NK-92 treated with Interleukin-12 subunit alpha and Interleukin-12 subunit beta, amount 100 ng/mL, for 24 hours (cell line): ENCODE measurements around the gene KANSL1.
"Not testable (repeated sequence)": the region's sequence is repeated elsewhere in the genome, so short reads cannot be mapped to it uniquely, and the experiment has no call there.

Experiments
- DNase-seq: peaks from one replicate; lab custom pipeline; 2025; lab: John Stamatoyannopoulos, UW

The KANSL1 gene

DNA sequence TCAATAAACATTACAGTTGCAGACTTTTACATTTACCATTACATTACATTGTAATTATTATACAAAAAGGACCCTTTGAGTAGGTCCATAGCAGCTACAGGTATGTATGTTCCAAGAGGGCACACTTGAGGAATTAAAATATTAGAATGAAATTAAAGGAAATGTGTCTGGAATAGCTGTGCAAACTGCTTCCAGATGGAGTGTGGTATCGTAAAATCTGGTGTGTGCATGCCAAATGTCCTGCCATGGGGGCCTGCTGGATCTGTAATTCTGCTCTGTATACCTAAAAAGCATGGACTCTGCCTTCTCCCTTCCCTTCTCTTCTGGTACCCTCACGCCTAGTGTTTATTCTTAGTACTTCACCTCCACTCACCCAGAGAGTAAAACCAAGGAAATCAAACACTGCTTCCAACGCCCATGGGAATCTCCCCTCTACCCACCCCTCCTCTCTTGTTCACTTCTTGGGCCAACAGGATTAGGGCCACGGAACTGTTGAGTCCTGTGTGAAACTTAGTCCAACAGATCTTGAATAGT, 155.4 kb downstream of the KANSL1 start:
- DNase-seq: no peak

DNA sequence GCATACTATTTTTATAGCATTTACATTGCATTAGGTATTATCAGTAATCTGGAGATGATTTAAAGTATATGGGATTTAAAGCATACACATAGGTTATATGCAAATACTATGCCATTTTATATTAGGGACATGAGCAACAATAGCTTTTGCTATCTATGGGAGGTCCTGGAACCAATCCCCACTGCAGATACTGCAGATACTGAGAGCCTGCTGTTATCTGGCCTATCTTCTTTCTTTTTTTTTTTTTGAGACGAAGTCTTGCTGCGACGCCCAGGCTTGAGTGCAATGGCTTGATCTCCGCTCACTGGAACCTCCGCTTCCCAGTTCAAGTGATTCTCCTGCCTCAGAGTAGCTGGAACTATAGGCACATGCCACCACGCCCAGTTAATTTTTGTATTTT, 156.7 kb downstream of the KANSL1 start:
- DNase-seq: no peak

DNA sequence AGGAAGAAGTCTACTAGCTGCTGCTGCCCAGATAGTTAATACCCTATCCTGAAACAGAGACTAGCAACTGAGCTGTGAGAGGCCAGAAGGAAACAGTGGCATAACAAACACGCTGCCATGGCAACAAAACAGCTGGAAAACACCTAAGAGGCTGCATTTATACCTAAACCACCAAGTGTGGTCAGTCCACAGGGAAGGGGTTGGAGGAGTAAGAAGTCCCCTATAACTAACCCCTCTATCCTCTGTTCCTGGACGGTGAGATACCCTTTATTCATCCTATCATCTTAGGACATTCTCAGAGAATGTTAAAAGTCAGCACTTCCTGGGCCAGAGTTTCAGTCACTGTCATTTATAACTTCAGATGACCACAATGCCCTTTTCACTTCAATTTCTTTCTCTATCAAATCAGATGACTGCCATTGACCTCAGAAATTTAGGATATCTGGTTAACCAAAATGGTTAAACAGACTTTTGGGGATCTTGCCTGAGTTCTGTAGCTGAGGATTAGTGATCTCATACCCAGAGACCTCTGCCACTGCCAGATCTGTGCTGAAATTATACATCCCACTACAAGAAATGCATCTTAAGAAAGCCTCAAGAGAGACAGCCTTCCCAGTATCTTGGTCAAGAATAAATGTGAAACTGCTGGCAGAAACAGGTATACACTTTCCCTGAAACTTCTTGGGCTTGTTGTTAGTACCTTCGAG, 158.0 kb downstream of the KANSL1 start:
- DNase-seq: no peak

DNA sequence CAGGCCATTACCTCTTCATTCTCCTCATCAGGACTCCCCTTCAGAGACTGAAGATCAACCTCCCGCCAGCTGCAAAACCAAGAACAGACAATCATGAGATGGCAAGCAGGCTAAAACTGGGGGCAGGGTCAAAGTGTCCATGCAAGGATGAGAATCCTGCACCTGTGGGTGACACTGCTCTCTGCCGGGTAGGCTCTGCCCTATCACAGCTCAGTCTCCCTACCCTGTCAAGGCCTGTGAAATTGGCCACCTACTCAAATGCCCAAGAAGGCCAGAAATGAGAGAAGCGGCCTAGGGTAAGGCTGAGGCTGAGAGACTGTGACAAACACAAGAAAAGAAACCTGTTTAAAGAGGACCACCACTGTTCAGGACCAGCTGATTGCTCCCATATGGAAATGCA, 159.8 kb downstream of the KANSL1 start:
- no peak for DNase-seq

DNA sequence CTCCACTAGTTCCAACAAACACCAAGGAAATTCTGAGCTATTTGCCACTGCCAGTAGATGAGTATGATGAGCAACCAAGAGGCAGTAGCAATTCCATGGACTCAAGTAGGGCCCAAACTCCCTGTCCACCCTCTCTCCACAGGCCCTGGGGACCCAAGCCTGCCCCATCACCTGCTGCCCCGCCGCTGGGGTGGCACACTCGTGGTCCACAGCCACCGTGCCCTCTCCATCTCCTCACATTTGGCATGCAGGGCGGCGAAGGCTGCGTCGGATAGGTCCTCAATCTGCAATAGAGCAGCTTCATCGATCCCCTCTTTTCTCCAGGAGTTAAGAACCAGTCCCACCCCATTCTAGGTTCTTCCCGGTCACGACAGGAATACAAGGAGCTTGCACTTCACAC, 160.3 kb downstream of the KANSL1 start:
- no peak for DNase-seq

DNA sequence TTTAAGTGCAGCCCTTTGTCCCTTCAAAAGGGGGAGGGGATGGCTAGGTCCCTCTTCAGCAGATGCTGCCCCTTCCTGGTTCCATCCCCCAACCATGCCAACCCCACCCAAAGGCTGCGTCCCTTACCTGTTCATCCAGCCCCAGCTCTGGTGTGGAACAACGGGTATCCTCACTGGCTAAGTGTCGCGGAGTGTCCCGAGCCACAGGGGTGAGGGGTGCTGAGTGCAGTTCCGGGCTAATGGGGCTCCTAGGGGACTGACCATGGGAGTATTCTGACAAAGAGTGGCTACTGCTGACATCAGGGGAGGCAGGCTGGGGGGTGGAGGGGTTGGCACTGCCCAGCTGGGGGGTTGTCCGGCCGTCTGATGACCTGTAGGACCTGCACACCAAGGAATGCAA, 161.3 kb downstream of the KANSL1 start:
- no peak for DNase-seq

DNA sequence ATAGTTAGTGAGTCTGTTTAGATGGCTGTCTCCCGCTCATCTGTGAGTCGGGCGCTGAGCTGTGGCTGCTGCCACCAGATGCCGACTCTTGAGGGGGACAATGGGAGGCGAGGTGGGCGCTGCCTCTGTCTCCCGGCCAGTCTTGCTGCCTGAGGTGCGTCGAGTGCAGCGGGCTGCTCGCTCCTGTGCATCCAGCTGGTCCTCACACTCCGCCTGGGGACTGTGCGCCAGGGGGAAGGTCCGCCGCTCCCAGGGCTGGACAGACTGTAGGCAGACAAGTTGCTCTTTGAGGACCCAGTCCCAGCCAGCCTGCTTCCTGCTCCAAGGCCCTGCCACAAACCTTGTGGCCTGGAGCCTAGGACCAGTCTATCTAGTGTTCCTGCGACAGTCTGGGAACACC, 161.8 kb downstream of the KANSL1 start:
- DNase-seq: no peak

DNA sequence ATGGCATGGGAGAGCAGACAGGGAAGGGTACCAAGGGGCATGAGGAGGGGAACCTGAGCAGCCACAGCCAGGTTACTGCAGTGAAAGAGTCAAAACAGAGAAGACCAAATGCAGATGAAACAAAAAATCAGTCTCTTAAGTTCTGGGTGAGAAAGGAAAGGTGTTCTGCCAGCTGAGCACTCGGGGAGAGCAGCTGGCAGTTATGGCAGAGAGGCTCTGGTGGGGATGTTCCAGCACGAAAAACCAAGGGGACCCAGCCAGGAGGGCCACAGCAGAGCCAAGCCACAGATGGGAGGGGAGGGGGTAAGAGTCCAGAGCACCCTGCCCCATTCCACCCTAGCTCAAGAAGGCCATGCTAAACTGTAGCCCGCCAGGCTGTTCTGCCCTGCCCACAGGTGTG, 162.5 kb downstream of the KANSL1 start:
- DNase-seq: no peak

DNA sequence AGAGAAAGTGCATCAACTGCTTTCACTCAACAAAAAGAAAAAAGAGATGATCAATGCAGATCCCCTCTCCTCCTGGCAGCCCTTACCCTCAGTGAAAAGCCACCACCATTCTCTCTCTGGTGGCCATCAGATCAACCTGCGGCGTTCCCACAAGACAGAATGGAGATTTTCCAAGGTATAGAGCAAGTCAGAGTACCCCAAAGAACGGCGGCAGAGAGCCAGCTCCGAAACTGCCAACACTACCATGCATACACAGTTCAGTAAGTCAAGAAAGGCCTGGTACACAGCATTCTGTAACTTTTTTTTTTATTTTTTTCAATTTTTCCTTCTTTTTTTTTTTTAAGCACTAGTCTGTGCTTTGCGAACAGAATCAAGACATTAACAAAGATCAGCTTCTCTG, 163.6 kb downstream of the KANSL1 start:
- DNase-seq: no peak

DNA sequence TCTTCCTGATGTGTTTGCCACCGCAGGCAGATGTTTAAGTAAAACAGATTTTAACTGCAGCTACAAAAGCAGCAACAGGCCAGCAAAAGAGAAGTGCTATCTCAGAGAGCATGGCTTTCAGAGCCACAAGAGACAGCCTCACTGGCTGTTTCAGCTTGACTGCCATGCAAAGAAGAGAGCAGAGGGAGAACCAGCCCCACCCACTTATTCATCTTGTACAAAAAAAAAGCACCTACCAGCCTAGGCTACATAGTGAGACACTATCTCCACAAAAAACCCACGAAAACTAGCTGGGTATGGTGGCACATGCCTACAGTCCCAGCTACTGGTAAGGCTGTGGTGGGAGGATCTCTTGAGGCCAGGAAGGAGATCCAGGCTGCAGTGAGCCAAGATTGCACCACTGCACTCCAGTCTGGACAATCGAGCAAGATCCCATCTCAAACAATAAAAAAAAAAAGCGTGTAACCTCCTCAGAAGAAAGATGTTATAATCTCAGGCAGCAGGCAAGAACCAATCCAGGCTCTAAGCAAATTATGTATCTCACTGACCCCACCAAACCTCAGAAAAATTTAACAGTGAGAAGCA, 164.2 kb downstream of the KANSL1 start:
- no peak for DNase-seq

DNA sequence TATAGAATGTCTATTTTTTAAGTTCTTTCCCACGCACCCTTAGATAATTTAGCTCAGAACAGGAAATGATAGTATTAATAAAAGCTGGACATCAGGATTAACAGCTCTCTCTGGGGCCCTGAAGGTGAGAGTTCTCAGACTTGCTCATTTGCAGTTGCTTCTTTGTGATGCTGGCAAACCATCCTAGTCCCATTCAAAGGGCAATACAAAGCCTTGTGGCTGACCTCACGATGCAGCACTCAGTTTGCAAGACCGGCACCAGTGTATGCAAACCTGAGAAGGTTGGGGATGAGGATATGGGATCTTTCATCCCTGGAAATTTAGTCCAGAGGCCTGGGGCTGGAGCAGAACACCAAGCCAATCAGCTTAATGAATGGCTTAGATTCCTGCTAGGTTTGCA, 164.9 kb downstream of the KANSL1 start:
- no peak for DNase-seq

DNA sequence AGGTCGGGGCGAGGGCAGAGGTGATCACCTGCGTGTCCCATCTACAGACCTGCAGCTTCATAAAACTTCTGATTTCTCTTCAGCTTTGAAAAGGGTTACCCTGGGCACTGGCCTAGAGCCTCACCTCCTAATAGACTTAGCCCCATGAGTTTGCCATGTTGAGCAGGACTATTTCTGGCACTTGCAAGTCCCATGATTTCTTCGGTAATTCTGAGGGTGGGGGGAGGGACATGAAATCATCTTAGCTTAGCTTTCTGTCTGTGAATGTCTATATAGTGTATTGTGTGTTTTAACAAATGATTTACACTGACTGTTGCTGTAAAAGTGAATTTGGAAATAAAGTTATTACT, 165.3 kb downstream of the KANSL1 start:
- DNase-seq: no peak

DNA sequence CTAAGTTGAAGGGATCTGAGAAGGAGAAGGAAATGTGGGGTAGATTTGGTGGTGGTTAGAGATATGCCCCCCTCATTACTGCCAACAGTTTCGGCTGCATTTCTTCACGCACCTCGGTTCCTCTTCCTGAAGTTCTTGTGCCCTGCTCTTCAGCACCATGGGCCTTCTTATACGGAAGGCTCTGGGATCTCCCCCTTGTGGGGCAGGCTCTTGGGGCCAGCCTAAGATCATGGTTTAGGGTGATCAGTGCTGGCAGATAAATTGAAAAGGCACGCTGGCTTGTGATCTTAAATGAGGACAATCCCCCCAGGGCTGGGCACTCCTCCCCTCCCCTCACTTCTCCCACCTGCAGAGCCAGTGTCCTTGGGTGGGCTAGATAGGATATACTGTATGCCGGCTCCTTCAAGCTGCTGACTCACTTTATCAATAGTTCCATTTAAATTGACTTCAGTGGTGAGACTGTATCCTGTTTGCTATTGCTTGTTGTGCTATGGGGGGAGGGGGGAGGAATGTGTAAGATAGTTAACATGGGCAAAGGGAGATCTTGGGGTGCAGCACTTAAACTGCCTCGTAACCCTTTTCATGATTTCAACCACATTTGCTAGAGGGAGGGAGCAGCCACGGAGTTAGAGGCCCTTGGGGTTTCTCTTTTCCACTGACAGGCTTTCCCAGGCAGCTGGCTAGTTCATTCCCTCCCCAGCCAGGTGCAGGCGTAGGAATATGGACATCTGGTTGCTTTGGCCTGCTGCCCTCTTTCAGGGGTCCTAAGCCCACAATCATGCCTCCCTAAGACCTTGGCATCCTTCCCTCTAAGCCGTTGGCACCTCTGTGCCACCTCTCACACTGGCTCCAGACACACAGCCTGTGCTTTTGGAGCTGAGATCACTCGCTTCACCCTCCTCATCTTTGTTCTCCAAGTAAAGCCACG, 165.9 kb downstream of the KANSL1 start:
- DNase-seq: no peak

DNA sequence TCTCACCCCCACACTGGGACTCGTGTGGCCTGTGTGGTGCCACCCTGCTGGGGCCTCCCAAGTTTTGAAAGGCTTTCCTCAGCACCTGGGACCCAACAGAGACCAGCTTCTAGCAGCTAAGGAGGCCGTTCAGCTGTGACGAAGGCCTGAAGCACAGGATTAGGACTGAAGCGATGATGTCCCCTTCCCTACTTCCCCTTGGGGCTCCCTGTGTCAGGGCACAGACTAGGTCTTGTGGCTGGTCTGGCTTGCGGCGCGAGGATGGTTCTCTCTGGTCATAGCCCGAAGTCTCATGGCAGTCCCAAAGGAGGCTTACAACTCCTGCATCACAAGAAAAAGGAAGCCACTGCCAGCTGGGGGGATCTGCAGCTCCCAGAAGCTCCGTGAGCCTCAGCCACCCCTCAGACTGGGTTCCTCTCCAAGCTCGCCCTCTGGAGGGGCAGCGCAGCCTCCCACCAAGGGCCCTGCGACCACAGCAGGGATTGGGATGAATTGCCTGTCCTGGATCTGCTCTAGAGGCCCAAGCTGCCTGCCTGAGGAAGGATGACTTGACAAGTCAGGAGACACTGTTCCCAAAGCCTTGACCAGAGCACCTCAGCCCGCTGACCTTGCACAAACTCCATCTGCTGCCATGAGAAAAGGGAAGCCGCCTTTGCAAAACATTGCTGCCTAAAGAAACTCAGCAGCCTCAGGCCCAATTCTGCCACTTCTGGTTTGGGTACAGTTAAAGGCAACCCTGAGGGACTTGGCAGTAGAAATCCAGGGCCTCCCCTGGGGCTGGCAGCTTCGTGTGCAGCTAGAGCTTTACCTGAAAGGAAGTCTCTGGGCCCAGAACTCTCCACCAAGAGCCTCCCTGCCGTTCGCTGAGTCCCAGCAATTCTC, 166.8 kb downstream of the KANSL1 start:
- no peak for DNase-seq

DNA sequence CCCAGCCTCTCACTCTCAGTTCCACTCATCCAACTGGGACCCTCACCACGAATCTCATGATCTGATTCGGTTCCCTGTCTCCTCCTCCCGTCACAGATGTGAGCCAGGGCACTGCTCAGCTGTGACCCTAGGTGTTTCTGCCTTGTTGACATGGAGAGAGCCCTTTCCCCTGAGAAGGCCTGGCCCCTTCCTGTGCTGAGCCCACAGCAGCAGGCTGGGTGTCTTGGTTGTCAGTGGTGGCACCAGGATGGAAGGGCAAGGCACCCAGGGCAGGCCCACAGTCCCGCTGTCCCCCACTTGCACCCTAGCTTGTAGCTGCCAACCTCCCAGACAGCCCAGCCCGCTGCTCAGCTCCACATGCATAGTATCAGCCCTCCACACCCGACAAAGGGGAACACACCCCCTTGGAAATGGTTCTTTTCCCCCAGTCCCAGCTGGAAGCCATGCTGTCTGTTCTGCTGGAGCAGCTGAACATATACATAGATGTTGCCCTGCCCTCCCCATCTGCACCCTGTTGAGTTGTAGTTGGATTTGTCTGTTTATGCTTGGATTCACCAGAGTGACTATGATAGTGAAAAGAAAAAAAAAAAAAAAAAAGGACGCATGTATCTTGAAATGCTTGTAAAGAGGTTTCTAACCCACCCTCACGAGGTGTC, 167.6 kb downstream of the KANSL1 start:
- DNase-seq: no peak

DNA sequence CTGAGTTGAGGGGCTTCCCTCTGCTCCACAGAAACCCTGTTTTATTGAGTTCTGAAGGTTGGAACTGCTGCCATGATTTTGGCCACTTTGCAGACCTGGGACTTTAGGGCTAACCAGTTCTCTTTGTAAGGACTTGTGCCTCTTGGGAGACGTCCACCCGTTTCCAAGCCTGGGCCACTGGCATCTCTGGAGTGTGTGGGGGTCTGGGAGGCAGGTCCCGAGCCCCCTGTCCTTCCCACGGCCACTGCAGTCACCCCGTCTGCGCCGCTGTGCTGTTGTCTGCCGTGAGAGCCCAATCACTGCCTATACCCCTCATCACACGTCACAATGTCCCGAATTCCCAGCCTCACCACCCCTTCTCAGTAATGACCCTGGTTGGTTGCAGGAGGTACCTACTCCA, 168.2 kb downstream of the KANSL1 start:
- DNase-seq: no peak

DNA sequence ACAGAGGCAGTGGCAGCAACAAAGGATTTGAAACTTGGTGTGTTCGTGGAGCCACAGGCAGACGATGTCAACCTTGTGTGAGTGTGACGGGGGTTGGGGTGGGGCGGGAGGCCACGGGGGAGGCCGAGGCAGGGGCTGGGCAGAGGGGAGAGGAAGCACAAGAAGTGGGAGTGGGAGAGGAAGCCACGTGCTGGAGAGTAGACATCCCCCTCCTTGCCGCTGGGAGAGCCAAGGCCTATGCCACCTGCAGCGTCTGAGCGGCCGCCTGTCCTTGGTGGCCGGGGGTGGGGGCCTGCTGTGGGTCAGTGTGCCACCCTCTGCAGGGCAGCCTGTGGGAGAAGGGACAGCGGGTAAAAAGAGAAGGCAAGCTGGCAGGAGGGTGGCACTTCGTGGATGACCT, 168.6 kb downstream of the KANSL1 start:
- no peak for DNase-seq

DNA sequence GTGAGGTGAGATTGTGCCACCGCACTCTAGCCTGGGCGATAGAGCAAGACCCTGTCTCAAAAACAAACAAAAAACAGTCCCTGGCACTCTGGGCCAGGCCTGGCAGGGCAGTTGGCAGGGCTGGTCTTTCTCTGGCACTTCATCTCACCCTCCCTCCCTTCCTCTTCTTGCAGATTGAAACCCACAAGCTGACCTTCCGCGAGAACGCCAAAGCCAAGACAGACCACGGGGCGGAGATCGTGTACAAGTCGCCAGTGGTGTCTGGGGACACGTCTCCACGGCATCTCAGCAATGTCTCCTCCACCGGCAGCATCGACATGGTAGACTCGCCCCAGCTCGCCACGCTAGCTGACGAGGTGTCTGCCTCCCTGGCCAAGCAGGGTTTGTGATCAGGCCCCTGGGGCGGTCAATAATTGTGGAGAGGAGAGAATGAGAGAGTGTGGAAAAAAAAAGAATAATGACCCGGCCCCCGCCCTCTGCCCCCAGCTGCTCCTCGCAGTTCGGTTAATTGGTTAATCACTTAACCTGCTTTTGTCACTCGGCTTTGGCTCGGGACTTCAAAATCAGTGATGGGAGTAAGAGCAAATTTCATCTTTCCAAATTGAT, 169.3 kb downstream of the KANSL1 start:
- DNase-seq: no peak

DNA sequence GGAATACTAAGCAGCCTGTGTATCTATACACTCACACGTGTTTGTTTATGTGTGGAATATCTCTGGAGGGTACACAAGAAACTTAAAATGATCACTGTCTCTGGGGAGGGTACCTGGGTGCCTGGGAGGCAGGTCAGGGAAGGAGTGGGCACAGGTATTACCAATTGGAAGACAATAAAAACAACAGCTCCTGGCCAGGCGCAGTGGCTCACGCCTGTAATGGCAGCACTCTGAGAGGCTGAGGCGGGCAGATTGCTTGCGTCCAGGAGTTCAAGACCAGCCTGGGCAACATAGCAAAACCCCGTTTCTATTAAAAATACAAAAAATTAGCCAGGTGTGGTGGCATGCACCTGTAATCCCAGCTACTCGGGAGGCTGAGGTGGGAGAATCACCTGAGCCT, 169.9 kb downstream of the KANSL1 start:
- not testable (repeated sequence) for DNase-seq

DNA sequence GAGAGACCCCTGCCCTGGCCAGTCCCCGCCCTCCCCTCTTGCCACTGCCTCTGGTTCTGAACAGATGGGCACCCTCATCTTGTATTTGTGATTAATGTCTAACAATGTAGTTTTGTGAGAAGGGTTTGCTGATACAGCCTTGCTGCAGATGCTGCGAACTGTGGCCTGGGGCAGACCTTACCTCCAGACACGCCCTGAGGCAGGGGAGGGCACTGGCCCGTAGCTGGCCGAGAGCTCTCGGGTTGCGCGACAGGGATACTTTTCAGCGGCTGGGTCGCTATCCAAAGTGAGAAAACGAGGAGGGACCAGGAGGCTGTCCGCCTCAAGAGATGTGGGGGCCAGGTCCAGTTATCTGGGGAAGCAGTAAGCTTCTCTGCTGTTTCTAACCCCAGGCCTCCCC, 172.2 kb downstream of the KANSL1 start:
- no peak for DNase-seq
